Stimulated activated CD4-positive, alpha-beta T cell treated with anti-CD3 and anti-CD28 coated beads, Interleukin-2, amount 100 ng/mL, for 24 hours (primary cell): ENCODE measurements around the gene PRRC2A.

Experiments
- DNase-seq, 2 donors: peaks; one replicate each; pipeline ENCODE4 v3.0.0-alpha.2; 2020

PRRC2A gene

GRCh38 chr6:31669676-31670075 is 49.2 kb downstream of the PRRC2A start, which contains the start of gene LY6G5B:
Gene LY6G5B, plus strand, starts transcription at chr6:31669976. Its CDS starts 975 bp downstream, at chr6:31670951.
- DNase-seq, result no peak

DNA sequence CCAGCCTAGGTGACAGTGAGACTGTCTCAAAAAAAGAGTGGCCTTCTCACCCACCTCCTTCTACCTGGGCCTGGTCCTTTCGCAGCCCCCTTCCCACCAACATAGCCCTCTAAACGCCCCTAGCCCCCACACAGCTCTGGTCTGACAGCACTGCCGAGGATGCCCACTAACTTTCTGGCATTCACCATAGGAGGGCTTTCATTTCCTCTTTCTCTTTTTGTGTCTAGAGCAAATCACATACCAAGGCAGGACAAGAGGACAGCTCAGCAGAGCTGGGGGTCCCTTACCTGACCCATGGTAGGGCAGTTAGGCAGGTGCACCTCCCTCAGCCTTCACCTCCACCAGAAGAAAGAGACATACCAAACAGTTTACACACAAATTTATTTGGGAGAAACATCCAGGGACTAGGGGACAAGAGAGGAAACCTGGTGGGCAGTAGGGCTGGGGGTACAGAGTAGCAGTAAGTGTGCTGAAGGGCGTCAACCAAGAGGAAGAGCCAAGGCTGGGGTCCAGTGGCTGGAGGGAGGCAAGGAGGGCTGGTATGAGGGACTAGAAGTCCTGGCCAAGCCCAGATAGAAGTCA is 55.9 kb downstream of the PRRC2A start:
- DNase-seq, result no peak

DNA sequence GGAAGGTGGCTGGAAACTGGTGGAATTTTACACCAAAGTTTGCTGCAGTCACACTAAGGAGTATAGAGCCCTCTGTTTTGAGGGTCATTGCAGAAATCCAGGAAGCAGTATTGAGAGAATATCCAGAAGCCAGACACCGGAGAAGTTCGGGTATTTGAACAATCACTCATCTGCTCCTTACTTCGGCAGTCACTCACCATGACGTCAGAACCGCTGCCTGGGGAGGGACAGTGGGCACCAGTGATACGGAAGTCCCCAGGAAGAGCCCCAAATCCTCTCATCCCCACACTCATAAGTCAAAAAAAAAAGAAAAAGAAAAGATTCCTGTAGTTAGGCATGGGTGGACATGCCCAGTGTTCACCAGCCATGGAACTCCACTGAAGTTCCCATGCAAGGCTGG is 56.4 kb downstream of the PRRC2A start:
- DNase-seq, result no peak

GRCh38 chr6:31677955-31678354 is 57.4 kb downstream of the PRRC2A start:
- DNase-seq, result no peak

GRCh38 chr6:31680226-31681134 is 60.0 kb downstream of the PRRC2A start, which contains the start of gene LY6G5C:
Gene LY6G5C, minus strand, starts transcription at chr6:31681067. Its CDS starts 694 bp downstream, at chr6:31680373.
- peak; percentile 67 for DNase-seq

DNA sequence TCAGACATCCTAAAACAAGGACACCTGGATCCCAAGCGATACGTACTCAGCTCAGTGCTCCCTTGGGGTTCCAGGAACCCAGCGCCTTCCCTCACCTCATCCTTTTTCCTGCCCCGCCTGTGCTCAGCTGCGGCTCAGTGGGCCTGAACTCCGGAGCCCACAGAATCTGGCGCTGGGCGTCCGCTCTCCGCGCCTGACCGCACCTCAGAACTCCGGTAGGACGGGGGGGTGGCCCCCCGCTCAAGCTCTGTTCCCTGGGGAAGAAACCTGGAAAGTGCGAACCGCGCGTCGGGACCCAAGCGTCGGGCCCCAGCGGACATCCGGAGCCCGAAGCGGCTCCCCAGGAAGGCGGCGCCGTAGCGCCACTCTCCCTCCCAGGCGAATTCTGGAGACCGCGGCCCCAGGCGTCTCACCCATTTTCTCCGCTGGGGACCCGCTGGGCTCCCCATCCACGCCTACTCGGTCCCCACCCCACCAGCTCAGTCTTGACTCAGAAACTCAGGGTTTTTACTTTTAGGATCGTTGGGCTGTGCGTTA is 60.7 kb downstream of the PRRC2A start:
- peak; percentile 54 to 63 for DNase-seq

GRCh38 chr6:31683591-31683990 is 63.1 kb downstream of the PRRC2A start:
- DNase-seq, result no peak

DNA sequence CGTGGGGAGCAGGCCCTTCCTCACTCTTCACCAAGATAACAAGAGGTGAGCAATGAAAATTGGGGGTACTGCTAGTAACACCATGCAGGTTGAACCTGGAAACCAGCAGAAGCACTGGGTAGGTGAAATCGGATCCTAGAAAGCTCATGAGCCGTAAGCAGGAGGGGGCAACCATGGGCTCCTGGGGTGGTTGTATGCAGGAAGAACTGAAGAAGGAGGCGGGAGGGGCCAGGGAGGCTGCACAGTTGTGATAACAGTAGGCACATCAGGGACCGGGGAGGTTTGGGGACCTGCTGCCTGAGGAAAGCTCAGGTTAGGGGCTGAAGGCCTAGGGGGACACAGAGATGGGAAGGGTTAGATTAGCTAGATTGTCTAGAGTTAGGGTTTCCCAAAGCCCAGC is 66.0 kb downstream of the PRRC2A start:
- DNase-seq, result no peak

GRCh38 chr6:31687321-31687720 is 66.8 kb downstream of the PRRC2A start:
- no peak for DNase-seq
